ENCODE results near the gene WSB1. TPM values are rescaled to one million over a fixed set of nuclear protein-coding genes. Genes with fewer than 3 reads are reported as not detected.

Gene WSB1, protein sequence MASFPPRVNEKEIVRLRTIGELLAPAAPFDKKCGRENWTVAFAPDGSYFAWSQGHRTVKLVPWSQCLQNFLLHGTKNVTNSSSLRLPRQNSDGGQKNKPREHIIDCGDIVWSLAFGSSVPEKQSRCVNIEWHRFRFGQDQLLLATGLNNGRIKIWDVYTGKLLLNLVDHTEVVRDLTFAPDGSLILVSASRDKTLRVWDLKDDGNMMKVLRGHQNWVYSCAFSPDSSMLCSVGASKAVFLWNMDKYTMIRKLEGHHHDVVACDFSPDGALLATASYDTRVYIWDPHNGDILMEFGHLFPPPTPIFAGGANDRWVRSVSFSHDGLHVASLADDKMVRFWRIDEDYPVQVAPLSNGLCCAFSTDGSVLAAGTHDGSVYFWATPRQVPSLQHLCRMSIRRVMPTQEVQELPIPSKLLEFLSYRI
- total RNA-seq: 10 to 100 TPM; 50.0 to 94.2 (median 60.5) TPM
- polyA plus RNA-seq: 100 to 1,000 TPM in 1 of 2 donors, 10 to 100 TPM in 1; 42.5 to 125 TPM
- long read RNA-seq, donor 1, full-length matches to known transcripts: 30 of 55 reads
- long read RNA-seq, donor 1, partial matches to known transcripts: 14 of 55 reads
- long read RNA-seq, donor 1, other reads (novel, unspliced or antisense): 11 of 55 reads
- long read RNA-seq, donor 2, full-length matches to known transcripts: 16 of 36 reads
- long read RNA-seq, donor 2, partial matches to known transcripts: 14 of 36 reads
- long read RNA-seq, donor 2, other reads (novel, unspliced or antisense): 6 of 36 reads
- long read RNA-seq, donor 3, full-length matches to known transcripts: 45 of 84 reads
- long read RNA-seq, donor 3, partial matches to known transcripts: 22 of 84 reads
- long read RNA-seq, donor 3, other reads (novel, unspliced or antisense): 17 of 84 reads

DNA sequence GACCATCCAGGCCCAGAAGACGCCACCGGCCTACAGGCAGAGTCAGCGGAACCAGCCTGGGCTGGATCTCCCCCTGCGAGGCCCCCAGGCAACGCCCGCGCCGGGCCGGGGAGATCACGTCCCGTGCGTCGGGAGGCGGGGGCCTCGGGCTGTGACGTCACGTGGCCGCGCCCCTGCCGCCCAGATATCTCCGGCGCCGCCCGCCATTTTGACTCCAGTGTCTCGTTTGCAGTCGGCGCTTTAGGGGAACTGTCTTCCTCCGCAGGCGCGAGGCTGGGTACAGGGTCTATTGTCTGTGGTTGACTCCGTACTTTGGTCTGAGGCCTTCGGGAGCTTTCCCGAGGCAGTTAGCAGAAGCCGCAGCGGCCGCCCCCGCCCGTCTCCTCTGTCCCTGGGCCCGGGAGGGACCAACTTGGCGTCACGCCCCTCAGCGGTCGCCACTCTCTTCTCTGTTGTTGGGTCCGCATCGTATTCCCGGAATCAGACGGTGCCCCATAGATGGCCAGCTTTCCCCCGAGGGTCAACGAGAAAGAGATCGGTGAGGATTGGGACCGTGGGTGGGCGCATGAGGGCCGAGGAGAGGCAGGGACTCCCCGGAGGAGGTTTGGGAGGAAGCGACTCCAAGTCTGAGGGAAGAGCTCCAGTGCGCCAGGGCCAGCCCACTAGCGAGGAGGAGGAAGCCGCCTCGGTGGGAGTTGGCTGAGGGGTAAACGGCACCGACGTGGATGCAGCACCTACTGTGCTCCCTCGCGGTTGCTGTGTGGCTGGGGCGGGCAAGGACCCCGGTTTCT, at the start of gene WSB1:
Gene WSB1 (plus strand): TSS at position 217 of the 791 bp plus-strand sequence. CDS start 282 bp downstream, at position 499.
- peak; percentile 93 to 95 for DNase-seq
- TF ChIP-seq, protein P1, sequence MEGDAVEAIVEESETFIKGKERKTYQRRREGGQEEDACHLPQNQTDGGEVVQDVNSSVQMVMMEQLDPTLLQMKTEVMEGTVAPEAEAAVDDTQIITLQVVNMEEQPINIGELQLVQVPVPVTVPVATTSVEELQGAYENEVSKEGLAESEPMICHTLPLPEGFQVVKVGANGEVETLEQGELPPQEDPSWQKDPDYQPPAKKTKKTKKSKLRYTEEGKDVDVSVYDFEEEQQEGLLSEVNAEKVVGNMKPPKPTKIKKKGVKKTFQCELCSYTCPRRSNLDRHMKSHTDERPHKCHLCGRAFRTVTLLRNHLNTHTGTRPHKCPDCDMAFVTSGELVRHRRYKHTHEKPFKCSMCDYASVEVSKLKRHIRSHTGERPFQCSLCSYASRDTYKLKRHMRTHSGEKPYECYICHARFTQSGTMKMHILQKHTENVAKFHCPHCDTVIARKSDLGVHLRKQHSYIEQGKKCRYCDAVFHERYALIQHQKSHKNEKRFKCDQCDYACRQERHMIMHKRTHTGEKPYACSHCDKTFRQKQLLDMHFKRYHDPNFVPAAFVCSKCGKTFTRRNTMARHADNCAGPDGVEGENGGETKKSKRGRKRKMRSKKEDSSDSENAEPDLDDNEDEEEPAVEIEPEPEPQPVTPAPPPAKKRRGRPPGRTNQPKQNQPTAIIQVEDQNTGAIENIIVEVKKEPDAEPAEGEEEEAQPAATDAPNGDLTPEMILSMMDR (IDR thresholded peaks at IDR 0.05): peak in 1 of 9 donors; percentile 12
- Histone ChIP-seq H3K4me1 (peaks cover 3 to 45% (median 36%) of the 10 kb centered on the region in 9 donors), H3K9me3 (no peaks in the 10 kb centered on the region), H3K27ac (peak within 1 kb of the TSS; percentile 87 to 100 (median 100)), H3K27me3 (no peaks in the 10 kb centered on the region), H3K36me3 (peaks cover 0 to 21% (median 0%) of the 10 kb centered on the region in 9 donors), H3K4me3 (peak within 1 kb of the TSS; percentile 77 to 98 (median 92))
- ATAC-seq: peak; percentile 96 to 98 (median 98)
- intact Hi-C loops (cut with DNase I): loop anchor here in 9 of 10 donors (2.0 to 10.0 kb wide), 7 partner anchors 29 to 52 kb away; no protein-coding TSS in a partner anchor
- 0% methylated on average over 66 of the region's 66 CpGs for WGBS, 2 donors

DNA sequence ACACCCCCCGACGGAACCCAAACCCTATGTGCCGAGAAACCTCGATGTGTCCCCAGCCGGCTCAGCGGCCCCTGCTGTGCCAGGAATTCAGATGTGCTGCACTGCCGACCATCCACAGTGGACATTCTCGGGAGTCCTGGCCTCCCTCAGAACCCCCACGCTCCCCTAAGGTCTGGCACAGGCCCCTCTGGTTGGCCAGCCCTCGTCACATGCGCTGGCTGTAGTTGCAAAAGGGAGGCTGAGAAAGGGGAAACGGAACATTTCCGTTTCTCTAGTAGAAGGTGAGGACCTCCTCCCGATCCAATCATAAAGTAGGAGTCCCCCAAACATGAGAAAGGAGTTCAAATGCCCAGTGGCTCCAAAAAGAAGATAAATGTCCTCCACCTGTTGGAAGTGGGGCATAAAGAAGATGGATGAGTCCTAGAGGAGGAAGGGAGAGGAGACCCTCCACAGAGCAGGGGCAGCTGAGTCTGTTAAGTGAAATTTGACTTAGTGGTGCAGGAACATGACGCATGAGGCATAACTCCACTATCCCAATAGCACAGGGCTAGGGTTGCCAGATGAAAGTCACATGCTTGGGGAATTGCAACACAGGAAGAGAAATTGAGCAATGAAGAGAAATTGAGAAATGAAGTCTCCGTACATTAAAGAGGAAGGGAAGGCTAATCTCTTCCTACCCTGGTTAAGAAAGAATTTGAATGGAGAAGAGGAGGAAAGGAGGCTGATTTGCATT, 49.3 kb upstream of the WSB1 start:
- H3K27ac ChIP-seq: peak overlapping the region; percentile 77 to 94 (median 84)
- H3K9me3 ChIP-seq: no peaks in the 10 kb centered on the region
- ATAC-seq (peak; percentile 68 to 87 (median 83)), DNase-seq (peak; percentile 64 to 71)
- intact Hi-C loops (cut with DNase I): loop anchor here (1.0 to 10.0 kb wide), 12 partner anchors 48 to 356 kb away; partner anchors contain the start of genes WSB1 (in 9 of the 10) and KSR1 (in 2 of the 10)
- H3K4me1 ChIP-seq: peaks cover 12 to 79% (median 46%) of the 10 kb centered on the region in 9 donors
- H3K27me3 ChIP-seq: no peaks in the 10 kb centered on the region
- TF ChIP-seq, protein P1 (IDR thresholded peaks at IDR 0.05): no peak
- H3K4me3 ChIP-seq: peak overlapping the region in 6 of 10 donors; percentile 7 to 30 (median 22)
- H3K36me3 ChIP-seq: no peaks in the 10 kb centered on the region
- 66% methylated on average over 16 of the region's 16 CpGs for WGBS, 2 donors

DNA sequence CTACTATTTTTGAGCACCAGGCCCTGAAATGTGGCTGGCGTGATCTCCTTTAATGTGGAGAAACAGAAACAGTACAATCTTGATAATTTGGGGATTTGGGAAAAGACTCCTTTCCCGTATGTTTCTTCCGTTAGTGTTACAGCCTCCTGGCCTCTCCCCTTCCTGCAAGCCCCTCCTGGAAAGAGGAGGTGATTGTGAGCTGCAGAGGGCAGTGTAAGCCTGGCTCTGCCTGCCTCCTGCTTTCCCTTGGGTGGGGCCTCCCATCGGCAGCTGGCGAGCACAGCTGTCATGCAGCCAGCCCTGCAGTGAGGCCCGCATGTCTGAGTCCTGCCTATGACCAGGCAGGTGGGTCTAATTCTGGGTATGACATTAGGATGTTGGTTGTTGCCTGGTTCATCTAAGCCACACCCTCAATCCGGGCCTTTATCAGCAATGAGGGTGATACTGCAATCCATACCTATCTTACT, 48.7 kb upstream of the WSB1 start:
- Histone ChIP-seq H3K4me3 (peak overlapping the region in 6 of 10 donors; percentile 7 to 30 (median 22)), H3K36me3 (no peaks in the 10 kb centered on the region), H3K4me1 (peaks cover 12 to 75% (median 46%) of the 10 kb centered on the region in 9 donors), H3K27ac (peak overlapping the region; percentile 77 to 94 (median 84)), H3K9me3 (no peaks in the 10 kb centered on the region), H3K27me3 (no peaks in the 10 kb centered on the region)
- DNase-seq: peak; percentile 87 to 89
- 5 to 16% methylated on average over 7 of the region's 7 CpGs for WGBS, 2 donors
- intact Hi-C loops (cut with DNase I): loop anchor here in 9 of 10 donors (1.0 to 10.0 kb wide), 10 partner anchors 47 to 356 kb away; partner anchors contain the start of genes WSB1 (in 8 of the 9) and KSR1 (in 2 of the 9)
- TF ChIP-seq, protein P1 (IDR thresholded peaks at IDR 0.05): peak; percentile 43 to 93 (median 81)
- peak; percentile 91 to 97 (median 94) for ATAC-seq
